ENCODE measurements around the gene NPC1L1. TPM values are rescaled to one million over a fixed set of nuclear protein-coding genes. Genes with fewer than 3 reads are reported as not detected.

Gene NPC1L1
- total and polyA plus RNA-seq, 2 donors (not counting 1 experiment from before 2014, with no cell fraction given), result 0.07 TPM; not detected in 1

DNA sequence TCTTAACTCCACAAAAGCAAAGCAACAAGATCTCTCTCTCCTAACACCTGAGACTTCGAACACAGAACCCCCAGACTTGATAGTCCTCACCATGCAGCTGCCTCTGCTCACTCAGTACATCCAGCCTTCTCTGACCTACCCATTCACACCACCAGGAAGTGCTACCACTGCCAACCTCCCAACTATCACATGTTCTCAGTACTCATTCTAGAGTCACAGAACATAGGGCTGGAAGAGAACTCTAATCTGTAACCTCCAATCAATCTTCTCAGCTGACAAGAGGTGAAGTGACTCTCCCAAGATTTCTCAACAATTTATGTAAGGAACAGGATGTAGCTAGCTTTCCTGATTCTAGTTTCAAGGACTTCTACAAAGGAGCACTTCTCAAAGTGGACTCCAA, 54.4 kb downstream of the NPC1L1 start:
- peaks cover 64% of the 10 kb centered on the region for H4K20me1 ChIP-seq (ENCODE audit: control insufficient read depth, insufficient read depth, low read length, poor library complexity, severe bottlenecking)
- intact Hi-C loops (cut with micrococcal nuclease), result no loop called here
- no peak for ATAC-seq (ENCODE audit: low read depth)
- H3K4me1 Mint-ChIP-seq, result peaks cover 55% of the 10 kb centered on the region
- no peaks in the 10 kb centered on the region for H3K27me3 ChIP-seq (replicated peaks in 1 of 4; ENCODE audit: control extremely low read depth in 1 of 4, control insufficient read depth in 3 of 4, insufficient read depth in 4 of 4, low read length in 3 of 4)
- no peak overlapping the region for H3K27ac Mint-ChIP-seq
- TF ChIP-seq EZH2 (IDR thresholded peaks at IDR 0.05; ENCODE audit: borderline replicate concordance, insufficient read depth, low read depth, low read length, poor library complexity, severe bottlenecking) (no peak), CTCF (IDR thresholded peaks at IDR 0.05) (no peak)
- no peak for DNase-seq
- H3K4me3 ChIP-seq (ENCODE audit: control extremely low read depth in 1 of 5, extremely low read depth in 1 of 5, insufficient read depth in 1 of 5, low read depth in 2 of 5, low read length in 4 of 5), result no peak overlapping the region
- H3K79me2 ChIP-seq (ENCODE audit: control insufficient read depth, insufficient read depth, low read length), result peaks cover 79% of the 10 kb centered on the region
- WGBS (ENCODE audit: insufficient coverage), result 95% methylated on average over 1 of the region's 1 CpG
- no peak overlapping the region for H3K27ac ChIP-seq (ENCODE audit: low read length in 2 of 2)
- no peaks in the 10 kb centered on the region for H3K27me3 Mint-ChIP-seq
- no peak overlapping the region for H2AFZ ChIP-seq (ENCODE audit: insufficient read depth, low read depth, low read length, poor library complexity, severe bottlenecking)
- peaks cover 4 to 52% of the 10 kb centered on the region in 2 experiments for H3K36me3 ChIP-seq (replicated peaks in 1 of 2; ENCODE audit: control extremely low read depth in 1 of 2, control insufficient read depth in 1 of 2, extremely low read depth in 1 of 2, insufficient read depth in 2 of 2, low read length in 1 of 2)
- CTCF ChIA-PET, result no interaction called here
- peaks cover 0 to 8% (median 0%) of the 10 kb centered on the region in 3 donors for H3K9me3 ChIP-seq (ENCODE audit: control extremely low read depth in 1 of 3, control insufficient read depth in 2 of 3, insufficient read depth in 1 of 3, low read length in 2 of 3)
- no peak overlapping the region for H3K9ac ChIP-seq (ENCODE audit: low read length)
- no peak overlapping the region for H3K4me3 Mint-ChIP-seq
- peaks cover 9% of the 10 kb centered on the region for H3K9me3 Mint-ChIP-seq (ENCODE audit: insufficient read depth)
- peaks cover 19 to 33% of the 10 kb centered on the region in 2 donors for H3K4me1 ChIP-seq (ENCODE audit: control insufficient read depth in 2 of 2, insufficient read depth in 2 of 2, low read length in 2 of 2)
- POLR2A ChIA-PET, result interaction anchor here (0.7 kb wide), 1 partner anchor 30 kb away, joined by 6 read pairs; no protein-coding TSS in a partner anchor
- H3K4me2 ChIP-seq (replicated peaks; ENCODE audit: low read depth, low read length, poor library complexity, severe bottlenecking), result no peak overlapping the region

DNA sequence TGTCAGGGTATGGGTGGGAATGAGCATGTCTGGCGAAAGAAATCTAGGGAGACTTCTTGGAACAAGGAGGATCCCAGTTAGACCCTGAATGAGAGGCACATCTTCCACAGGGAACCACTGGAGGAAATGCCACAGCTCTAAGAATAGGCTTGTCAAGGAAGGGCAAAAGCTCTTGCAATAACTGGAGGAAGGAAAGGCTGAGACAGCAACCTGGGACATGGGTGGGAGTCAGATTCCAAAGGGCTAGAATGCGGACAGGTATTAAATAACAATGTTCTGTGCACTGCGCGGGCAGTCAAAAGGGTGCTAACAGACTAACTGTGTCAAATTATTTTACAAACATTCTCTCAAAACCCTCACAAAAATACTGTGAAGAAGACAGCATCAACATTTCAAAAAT, 55.1 kb downstream of the NPC1L1 start:
- H4K20me1 ChIP-seq (ENCODE audit: control insufficient read depth, insufficient read depth, low read length, poor library complexity, severe bottlenecking), result peaks cover 70% of the 10 kb centered on the region
- 100% methylated on average over 1 of the region's 4 CpGs for WGBS (ENCODE audit: insufficient coverage)
- CTCF ChIA-PET, result no interaction called here

More for the DNA sequence above, 55.1 kb downstream of the NPC1L1 start:
- ATAC-seq (ENCODE audit: low read depth) (no peak), DNase-seq (no peak)
- no peak overlapping the region for H3K9ac ChIP-seq (ENCODE audit: low read length)
- H3K27ac ChIP-seq (ENCODE audit: low read length in 2 of 2), result no peak overlapping the region
- POLR2A ChIA-PET, result no interaction called here
- H3K27me3 ChIP-seq (replicated peaks in 1 of 4; ENCODE audit: control extremely low read depth in 1 of 4, control insufficient read depth in 3 of 4, insufficient read depth in 4 of 4, low read length in 3 of 4), result no peaks in the 10 kb centered on the region
- Mint-ChIP-seq H3K4me1 (peaks cover 54% of the 10 kb centered on the region), H3K27me3 (no peaks in the 10 kb centered on the region), H3K27ac (no peak overlapping the region), H3K4me3 (no peak overlapping the region), H3K9me3 (ENCODE audit: insufficient read depth) (peaks cover 9% of the 10 kb centered on the region)
- intact Hi-C loops (cut with micrococcal nuclease), result no loop called here
- no peak overlapping the region for H2AFZ ChIP-seq (ENCODE audit: insufficient read depth, low read depth, low read length, poor library complexity, severe bottlenecking)
- H3K79me2 ChIP-seq (ENCODE audit: control insufficient read depth, insufficient read depth, low read length), result peaks cover 86% of the 10 kb centered on the region
- no peak overlapping the region for H3K4me2 ChIP-seq (replicated peaks; ENCODE audit: low read depth, low read length, poor library complexity, severe bottlenecking)
- H3K4me3 ChIP-seq (ENCODE audit: control extremely low read depth in 1 of 5, extremely low read depth in 1 of 5, insufficient read depth in 1 of 5, low read depth in 2 of 5, low read length in 4 of 5), result no peak overlapping the region
- peaks cover 0 to 8% (median 0%) of the 10 kb centered on the region in 3 donors for H3K9me3 ChIP-seq (ENCODE audit: control extremely low read depth in 1 of 3, control insufficient read depth in 2 of 3, insufficient read depth in 1 of 3, low read length in 2 of 3)
- H3K4me1 ChIP-seq (ENCODE audit: control insufficient read depth in 2 of 2, insufficient read depth in 2 of 2, low read length in 2 of 2), result peaks cover 19 to 33% of the 10 kb centered on the region in 2 donors
- peaks cover 4 to 59% of the 10 kb centered on the region in 2 experiments for H3K36me3 ChIP-seq (replicated peaks in 1 of 2; ENCODE audit: control extremely low read depth in 1 of 2, control insufficient read depth in 1 of 2, extremely low read depth in 1 of 2, insufficient read depth in 2 of 2, low read length in 1 of 2)
- TF ChIP-seq CTCF (IDR thresholded peaks at IDR 0.05) (no peak), EZH2 (IDR thresholded peaks at IDR 0.05; ENCODE audit: borderline replicate concordance, insufficient read depth, low read depth, low read length, poor library complexity, severe bottlenecking) (no peak)

Measured in B cell (primary cell).